T-cell (primary cell): ENCODE results near the gene SLC30A7. TPM values are rescaled to one million over a fixed set of nuclear protein-coding genes. Genes with fewer than 3 reads are reported as not detected.

Source experiments
- ATAC-seq, 4 experiments: fragments of 200-7000 bp in 3 of 4; fragments of 150-1000 bp in 1 of 4; cut with Tn5 transposase; replicated peaks in 1 of 4; 1 replicate in 3 of 4; 2 replicates in 1 of 4; pipeline ENCODE4 v1.10.0; 2021; ENCODE audit warnings: moderate library complexity in 3 of 4, mild to moderate bottlenecking in 2 of 4, moderate number of reproducible peaks in 1 of 4
- CTCF ChIA-PET, 2 donors: fragments of 300-600 bp; sonication (Branson Sonifier 250); formaldehyde crosslinking; loops; one replicate each; lab custom pipeline; 2022; ENCODE audit warnings: antibody characterized with exemption in 2 of 2; lab: Charles Lee
- POLR2A ChIA-PET, 2 donors: fragments of 300-600 bp; sonication (Branson Sonifier 250); formaldehyde crosslinking; loops; one replicate each; lab custom pipeline; 2022; ENCODE audit warnings: antibody characterized with exemption in 2 of 2; lab: Charles Lee
- DNase-seq, 35 experiments: peaks; one replicate each; pipeline versions ENCODE4 v3.0.0 to v3.0.0-alpha.2; 2013 to 2023
- H3K27ac ChIP-seq: one replicate; pipeline ENCODE4 v1.5.1; 2013; ENCODE audit warnings: low read length
- H3K27me3 ChIP-seq, 2 experiments: replicated peaks in 1 of 2; 1 replicate in 1 of 2; 2 replicates in 1 of 2; pipeline versions ENCODE4 v1.6.1 to v1.7.0; 2013; ENCODE audit warnings: low read length in 1 of 2, mixed read lengths in 1 of 2; ENCODE audit not compliant: control insufficient read depth in 2 of 2, insufficient read depth in 2 of 2; ENCODE audit errors: extremely low read depth in 1 of 2
- H3K36me3 ChIP-seq, 2 donors: 1 replicate in 1 of 2; 2 replicates in 1 of 2; pipeline versions ENCODE4 v1.6.1 to v1.7.0; 2013; ENCODE audit warnings: low read length in 1 of 2; ENCODE audit not compliant: control insufficient read depth in 2 of 2, insufficient read depth in 1 of 2; ENCODE audit errors: extremely low read depth in 1 of 2
- H3K4me1 ChIP-seq, 2 experiments: 1 replicate in 1 of 2; 2 replicates in 1 of 2; pipeline versions ENCODE4 v1.6.1 to v1.7.0; 2013; ENCODE audit warnings: low read length in 2 of 2, mixed read lengths in 1 of 2; ENCODE audit not compliant: insufficient read depth in 2 of 2, control insufficient read depth in 1 of 2; ENCODE audit errors: extremely low read depth in 1 of 2
- H3K4me3 ChIP-seq, 2 donors: 1 replicate in 1 of 2; 2 replicates in 1 of 2; pipeline versions ENCODE4 v1.5.1 to v1.7.0; 2013; ENCODE audit warnings: mild to moderate bottlenecking in 2 of 2, low read length in 1 of 2, moderate library complexity in 1 of 2; ENCODE audit not compliant: control insufficient read depth in 1 of 2; ENCODE audit errors: extremely low read depth in 1 of 2
- H3K9me3 ChIP-seq: 2 replicates; pipeline ENCODE4 v1.7.0; 2013
- H3K27ac Mint-ChIP-seq, 2 donors: one replicate each; pipeline ENCODE4 v1.8.0; 2020 to 2021; ENCODE audit warnings: mild to moderate bottlenecking in 2 of 2, mixed read lengths in 2 of 2
- H3K27me3 Mint-ChIP-seq, 2 donors: one replicate each; pipeline ENCODE4 v1.8.0; 2021 to 2022; ENCODE audit warnings: mixed read lengths in 2 of 2
- H3K36me3 Mint-ChIP-seq: one replicate; pipeline ENCODE4 v1.8.0; 2021; ENCODE audit warnings: mixed read lengths
- H3K4me1 Mint-ChIP-seq, 3 donors: one replicate each; pipeline ENCODE4 v1.8.0; 2020 to 2022; ENCODE audit warnings: mixed read lengths in 3 of 3, mild to moderate bottlenecking in 1 of 3
- H3K4me3 Mint-ChIP-seq, 3 donors: one replicate each; pipeline ENCODE4 v1.8.0; 2020 to 2022; ENCODE audit warnings: mild to moderate bottlenecking in 3 of 3, mixed read lengths in 3 of 3, moderate library complexity in 3 of 3
- H3K9me3 Mint-ChIP-seq, 3 donors: one replicate each; pipeline ENCODE4 v1.8.0; 2020 to 2022; ENCODE audit warnings: mixed read lengths in 3 of 3
- WGBS: methylation state at CpG from one replicate; pipeline ENCODE4 v1.1.5; 2013; ENCODE audit warnings: missing lambda C conversion rate; ENCODE audit not compliant: insufficient coverage; 5-methylcytosine and 5-hydroxymethylcytosine counted together
- total RNA-seq, 35 experiments: library from RNA in 6 of 35; stranded (reverse) in 6 of 35; fragments of 120-200 nt in 1 of 35; gene quantifications; one replicate each; pipeline versions ENCODE4 v1.2.1 to v1.2.4 and lab custom pipeline; 2013 to 2026

The SLC30A7 gene
- total RNA-seq, 5 donors from 2014 or later (not counting 1 experiment from before 2014, with no cell fraction given) = 28.8 to 44.1 (median 36.9) TPM

- H3K9me3 ChIP-seq = no peaks in the 10 kb centered on the region
- Mint-ChIP-seq H3K4me3 (peak overlapping the region in 2 of 3 donors; percentile 3 to 37), H3K27me3 (no peaks in the 10 kb centered on the region), H3K36me3 (peaks cover 31% of the 10 kb centered on the region), H3K27ac (no peak overlapping the region), H3K9me3 (no peaks in the 10 kb centered on the region), H3K4me1 (peaks cover 18 to 30% (median 29%) of the 10 kb centered on the region in 3 donors)
- H3K4me1 ChIP-seq = peaks cover 37 to 75% of the 10 kb centered on the region in 2 experiments
- H3K4me3 ChIP-seq = no peak overlapping the region
- peaks cover 0 to 5% of the 10 kb centered on the region in 2 donors for H3K36me3 ChIP-seq
- ATAC-seq (no peak), DNase-seq (peak in 1 of 35 experiments; percentile 42)
- WGBS = 60% methylated on average over 2 of the region's 2 CpGs
- CTCF ChIA-PET = interaction anchor here (0.6 to 6.2 kb wide), 6 partner anchors 61 to 368 kb away, joined by 3 to 92 read pairs (median 4); no protein-coding TSS in a partner anchor
- H3K27me3 ChIP-seq = no peaks in the 10 kb centered on the region
- POLR2A ChIA-PET = interaction anchor here (0.5 to 1.2 kb wide), 4 partner anchors 165 to 363 kb away, joined by 3 to 10 read pairs (median 4); no protein-coding TSS in a partner anchor
- peak overlapping the region; percentile 78 for H3K27ac ChIP-seq
Measured at GRCh38 chr1:100924991-100925390, 29.1 kb downstream of the SLC30A7 start.

GRCh38 chr1:100926240-100926639, 30.4 kb downstream of the SLC30A7 start:
- Histone ChIP-seq H3K4me3 (no peak overlapping the region), H3K27me3 (no peaks in the 10 kb centered on the region), H3K9me3 (no peaks in the 10 kb centered on the region), H3K27ac (peak overlapping the region; percentile 78), H3K4me1 (peaks cover 37 to 83% of the 10 kb centered on the region in 2 experiments), H3K36me3 (peaks cover 0 to 5% of the 10 kb centered on the region in 2 donors)
- Mint-ChIP-seq H3K4me3 (no peak overlapping the region), H3K27ac (no peak overlapping the region), H3K36me3 (peaks cover 29% of the 10 kb centered on the region), H3K4me1 (peaks cover 22 to 36% (median 35%) of the 10 kb centered on the region in 3 donors), H3K27me3 (no peaks in the 10 kb centered on the region), H3K9me3 (no peaks in the 10 kb centered on the region)
- WGBS = no CpG with 5 or more reads among the region's 2 CpGs
- ChIA-PET CTCF (interaction anchor here in 1 of 2 donors (0.6 to 6.2 kb wide), 3 partner anchors 9 to 384 kb away, joined by 3 to 92 read pairs (median 6); no protein-coding TSS in a partner anchor), POLR2A (interaction anchor here in 1 of 2 donors (0.6 kb wide), 1 partner anchor 324 kb away, joined by 4 read pairs; no protein-coding TSS in a partner anchor)
- ATAC-seq (no peak), DNase-seq (no peak)

GRCh38 chr1:100927276-100927675, 31.4 kb downstream of the SLC30A7 start:
- no peak overlapping the region for H3K4me3 Mint-ChIP-seq
- ChIA-PET CTCF (interaction anchor here in 1 of 2 donors (1.0 to 1.8 kb wide), 5 partner anchors 12 to 383 kb away, joined by 3 to 6 read pairs (median 4); no protein-coding TSS in a partner anchor), POLR2A (interaction anchor here in 1 of 2 donors (0.5 to 1.0 kb wide), 2 partner anchors 314 to 531 kb away, joined by 3 read pairs; no protein-coding TSS in a partner anchor)
- no peak overlapping the region for H3K27ac Mint-ChIP-seq
- Histone ChIP-seq H3K36me3 (peaks cover 0 to 5% of the 10 kb centered on the region in 2 donors), H3K27me3 (no peaks in the 10 kb centered on the region), H3K4me3 (peak overlapping the region; percentile 23 to 50), H3K9me3 (no peaks in the 10 kb centered on the region), H3K4me1 (peaks cover 32 to 84% of the 10 kb centered on the region in 2 experiments), H3K27ac (peak overlapping the region; percentile 78)
- H3K27me3 Mint-ChIP-seq = no peaks in the 10 kb centered on the region
- ATAC-seq (peak; percentile 94 to 98 (median 96)), DNase-seq (peak; percentile 26 to 85 (median 59))
- WGBS = 0% methylated on average over 1 of the region's 2 CpGs
- H3K36me3 Mint-ChIP-seq = peaks cover 32% of the 10 kb centered on the region
- peaks cover 0 to 3% (median 0%) of the 10 kb centered on the region in 3 donors for H3K9me3 Mint-ChIP-seq
- peaks cover 22 to 38% (median 37%) of the 10 kb centered on the region in 3 donors for H3K4me1 Mint-ChIP-seq

GRCh38 chr1:100928128-100928527, 32.2 kb downstream of the SLC30A7 start:
- WGBS = no CpG with 5 or more reads among the region's 3 CpGs
- peak in 1 of 35 experiments; percentile 57 for DNase-seq
- peaks cover 32 to 82% of the 10 kb centered on the region in 2 experiments for H3K4me1 ChIP-seq

GRCh38 chr1:100930494-100930893, 34.6 kb downstream of the SLC30A7 start:
- peak overlapping the region; percentile 13 to 62 (median 48) for H3K4me3 Mint-ChIP-seq
- H3K27me3 Mint-ChIP-seq = no peaks in the 10 kb centered on the region
- H3K36me3 ChIP-seq = no peaks in the 10 kb centered on the region
- H3K4me1 ChIP-seq = peaks cover 23 to 69% of the 10 kb centered on the region in 2 experiments
- no peak overlapping the region for H3K4me3 ChIP-seq
- H3K27ac Mint-ChIP-seq = peak overlapping the region; percentile 95 to 97
- H3K36me3 Mint-ChIP-seq = peaks cover 40% of the 10 kb centered on the region
- POLR2A ChIA-PET = no interaction called here
- CTCF ChIA-PET = interaction anchor here (0.7 to 2.1 kb wide), 4 partner anchors 11 to 379 kb away, joined by 5 to 11 read pairs (median 6); no protein-coding TSS in a partner anchor
- peak overlapping the region; percentile 59 for H3K27ac ChIP-seq
- ATAC-seq (no peak), DNase-seq (peak in 1 of 35 experiments; percentile 58)
- peaks cover 35 to 59% (median 58%) of the 10 kb centered on the region in 3 donors for H3K4me1 Mint-ChIP-seq
- no peaks in the 10 kb centered on the region for H3K27me3 ChIP-seq
- H3K9me3 ChIP-seq = no peaks in the 10 kb centered on the region
- peaks cover 0 to 6% (median 0%) of the 10 kb centered on the region in 3 donors for H3K9me3 Mint-ChIP-seq

More at GRCh38 chr1:100928128-100928527, 32.2 kb downstream of the SLC30A7 start:
- ChIA-PET POLR2A (interaction anchor here (0.6 to 1.0 kb wide), 2 partner anchors 20 to 313 kb away, joined by 3 read pairs; no protein-coding TSS in a partner anchor), CTCF (interaction anchor here in 1 of 2 donors (0.5 to 1.0 kb wide), 3 partner anchors 13 to 360 kb away, joined by 3 to 5 read pairs (median 3); no protein-coding TSS in a partner anchor)
- Histone ChIP-seq H3K27ac (peak overlapping the region; percentile 78), H3K36me3 (peaks cover 0 to 5% of the 10 kb centered on the region in 2 donors), H3K27me3 (no peaks in the 10 kb centered on the region), H3K9me3 (no peaks in the 10 kb centered on the region), H3K4me3 (peak overlapping the region; percentile 23 to 50)
- ATAC-seq = no peak
- H3K4me1 Mint-ChIP-seq = peaks cover 17 to 38% (median 37%) of the 10 kb centered on the region in 3 donors
- H3K27me3 Mint-ChIP-seq = no peaks in the 10 kb centered on the region
- H3K4me3 Mint-ChIP-seq = no peak overlapping the region
- peaks cover 0 to 6% (median 0%) of the 10 kb centered on the region in 3 donors for H3K9me3 Mint-ChIP-seq
- H3K36me3 Mint-ChIP-seq = peaks cover 33% of the 10 kb centered on the region
- H3K27ac Mint-ChIP-seq = no peak overlapping the region

- peak overlapping the region in 2 of 3 donors; percentile 32 to 48 for H3K4me3 Mint-ChIP-seq
- Histone ChIP-seq H3K4me3 (no peak overlapping the region), H3K4me1 (peaks cover 13 to 58% of the 10 kb centered on the region in 2 experiments), H3K27me3 (no peaks in the 10 kb centered on the region), H3K27ac (peak overlapping the region; percentile 59), H3K36me3 (peaks cover 0 to 2% of the 10 kb centered on the region in 2 donors), H3K9me3 (no peaks in the 10 kb centered on the region)
- no peaks in the 10 kb centered on the region for H3K27me3 Mint-ChIP-seq
- 100% methylated on average over 1 of the region's 1 CpG for WGBS
- ChIA-PET POLR2A (interaction anchor here in 1 of 2 donors (0.6 to 1.0 kb wide), 2 partner anchors 19 to 370 kb away, joined by 3 to 5 read pairs; no protein-coding TSS in a partner anchor), CTCF (interaction anchor here (0.6 to 1.5 kb wide), 4 partner anchors 308 to 1072 kb away, joined by 3 to 4 read pairs (median 3); no protein-coding TSS in a partner anchor)
- peaks cover 46 to 71% (median 70%) of the 10 kb centered on the region in 3 donors for H3K4me1 Mint-ChIP-seq
- H3K9me3 Mint-ChIP-seq = peaks cover 0 to 6% (median 0%) of the 10 kb centered on the region in 3 donors
- peak overlapping the region; percentile 95 to 97 for H3K27ac Mint-ChIP-seq
- DNase-seq = no peak
- no peak for ATAC-seq
- H3K36me3 Mint-ChIP-seq = peaks cover 49% of the 10 kb centered on the region
Measured at GRCh38 chr1:100931716-100932115, 35.8 kb downstream of the SLC30A7 start.
